H9 (cell line): ENCODE results near the gene ASB7. TPM values are rescaled to one million over a fixed set of nuclear protein-coding genes. Genes with fewer than 3 reads are reported as not detected.

Source experiments
- DNase-seq: peaks from one replicate; pipeline ENCODE4 v3.0.0-alpha.2; 2017
- H2AFZ ChIP-seq: one replicate; pipeline ENCODE4 v1.6.1; 2013; ENCODE audit warnings: mild to moderate bottlenecking, low read length, control low read depth, moderate library complexity
- H2AK5ac ChIP-seq: 2 replicates; pipeline ENCODE4 v1.6.1; 2013; ENCODE audit warnings: low read length, control low read depth, mixed read lengths; ENCODE audit not compliant: insufficient read length
- H2BK120ac ChIP-seq: one replicate; pipeline ENCODE4 v1.6.1; 2013; ENCODE audit warnings: low read depth, mild to moderate bottlenecking, low read length, control low read depth, inconsistent platforms; ENCODE audit not compliant: poor library complexity, severe bottlenecking
- H2BK12ac ChIP-seq: 2 replicates; pipeline ENCODE4 v1.6.1; 2013; ENCODE audit warnings: low read length, control low read depth, mixed read lengths, low read depth; ENCODE audit not compliant: insufficient read length
- H2BK15ac ChIP-seq: 2 replicates; pipeline ENCODE4 v1.6.1; 2013; ENCODE audit warnings: low read depth, low read length, control low read depth
- H2BK20ac ChIP-seq: one replicate; pipeline ENCODE4 v1.6.1; 2013; ENCODE audit warnings: low read depth, mild to moderate bottlenecking, low read length, control low read depth, inconsistent platforms; ENCODE audit not compliant: poor library complexity, severe bottlenecking
- H2BK5ac ChIP-seq: 2 replicates; pipeline ENCODE4 v1.6.1; 2013; ENCODE audit warnings: low read length, control low read depth, mixed read lengths; ENCODE audit not compliant: insufficient read length
- H3K14ac ChIP-seq: 2 replicates; pipeline ENCODE4 v1.6.1; 2013; ENCODE audit warnings: low read length, control low read depth; ENCODE audit not compliant: insufficient read depth
- H3K18ac ChIP-seq: 2 replicates; pipeline ENCODE4 v1.6.1; 2013; ENCODE audit warnings: low read depth, mild to moderate bottlenecking, mixed read lengths, low read length, control low read depth; ENCODE audit not compliant: insufficient read length
- H3K23ac ChIP-seq: 2 replicates; pipeline ENCODE4 v1.6.1; 2013; ENCODE audit warnings: low read length, control low read depth, mixed read lengths, low read depth; ENCODE audit not compliant: insufficient read length
- H3K23me2 ChIP-seq: 2 replicates; pipeline ENCODE4 v1.6.1; 2013; ENCODE audit warnings: low read depth, mild to moderate bottlenecking, mixed read lengths, low read length, control low read depth; ENCODE audit not compliant: insufficient read length, poor library complexity, severe bottlenecking
- H3K27ac ChIP-seq: 2 replicates; pipeline ENCODE4 v1.5.1; 2013; ENCODE audit warnings: low read length, control low read depth, mixed read lengths, low read depth; ENCODE audit not compliant: insufficient read length
- H3K27me3 ChIP-seq: 2 replicates; pipeline ENCODE4 v1.6.1; 2013; ENCODE audit warnings: low read length, control low read depth, inconsistent platforms; ENCODE audit not compliant: insufficient read depth
- H3K4ac ChIP-seq: 2 replicates; pipeline ENCODE4 v1.6.1; 2013; ENCODE audit warnings: low read depth, mild to moderate bottlenecking, control low read depth, inconsistent platforms, low read length, moderate library complexity
- H3K4me1 ChIP-seq: 2 replicates; pipeline ENCODE4 v1.6.1; 2013; ENCODE audit warnings: low read length, control low read depth, inconsistent platforms; ENCODE audit not compliant: insufficient read depth
- H3K4me2 ChIP-seq: 2 replicates; pipeline ENCODE4 v1.6.1; 2013; ENCODE audit warnings: low read length, control low read depth, mixed read lengths; ENCODE audit not compliant: insufficient read length, insufficient read depth
- H3K56ac ChIP-seq: 2 replicates; pipeline ENCODE4 v1.6.1; 2013; ENCODE audit warnings: low read depth, mild to moderate bottlenecking, mixed read lengths, low read length, control low read depth; ENCODE audit not compliant: insufficient read length
- H3K79me1 ChIP-seq: 2 replicates; pipeline ENCODE4 v1.6.1; 2013; ENCODE audit warnings: low read depth, mild to moderate bottlenecking, moderate library complexity, low read length, control low read depth, inconsistent platforms; ENCODE audit not compliant: insufficient read depth, poor library complexity, severe bottlenecking
- H3K79me2 ChIP-seq: 2 replicates; pipeline ENCODE4 v1.6.1; 2013; ENCODE audit warnings: low read length, control low read depth, inconsistent platforms; ENCODE audit not compliant: insufficient read depth
- H3K9ac ChIP-seq: 2 replicates; pipeline ENCODE4 v1.6.1; 2013; ENCODE audit warnings: low read length, control low read depth, mixed read lengths; ENCODE audit not compliant: insufficient read length; ENCODE audit errors: extremely low read depth
- H3K9me3 ChIP-seq: one replicate; pipeline ENCODE4 v1.6.1; 2013; ENCODE audit warnings: low read depth, low read length, inconsistent platforms; ENCODE audit not compliant: control insufficient read depth
- H3T11ph ChIP-seq: one replicate; pipeline ENCODE4 v1.6.1; 2013; ENCODE audit warnings: mild to moderate bottlenecking, low read length, control low read depth, inconsistent platforms
- H4K20me1 ChIP-seq: one replicate; pipeline ENCODE4 v1.6.1; 2013; ENCODE audit not compliant: control insufficient read depth, insufficient read length, insufficient read depth
- H4K5ac ChIP-seq: 2 replicates; pipeline ENCODE4 v1.6.1; 2013; ENCODE audit warnings: low read depth, mild to moderate bottlenecking, mixed read lengths, low read length, control low read depth; ENCODE audit not compliant: insufficient read length
- H4K8ac ChIP-seq: replicated peaks from 2 replicates; pipeline ENCODE4 v1.6.1; 2013; ENCODE audit warnings: low read length, control low read depth, mixed read lengths, low read depth; ENCODE audit not compliant: insufficient read length
- H4K91ac ChIP-seq: 2 replicates; pipeline ENCODE4 v1.6.1; 2013; ENCODE audit warnings: low read depth, mild to moderate bottlenecking, moderate library complexity, mixed read lengths, low read length, control low read depth; ENCODE audit not compliant: insufficient read length
- H3K27ac Mint-ChIP-seq, 3 experiments: 2 replicates in 2 of 3; 3 replicates in 1 of 3; pipeline ENCODE4 v1.8.0; 2020 to 2021; ENCODE audit warnings: mixed read lengths in 3 of 3, mild to moderate bottlenecking in 1 of 3, moderate library complexity in 1 of 3
- H3K27me3 Mint-ChIP-seq: 2 replicates; pipeline ENCODE4 v1.8.0; 2021; ENCODE audit warnings: low read depth, mild to moderate bottlenecking, moderate library complexity, mixed read lengths
- H3K36me3 Mint-ChIP-seq, 3 experiments: 2 replicates in 2 of 3; 3 replicates in 1 of 3; pipeline ENCODE4 v1.8.0; 2020 to 2021; ENCODE audit warnings: low read depth in 3 of 3, mixed read lengths in 3 of 3; ENCODE audit not compliant: insufficient read depth in 1 of 3
- H3K4me1 Mint-ChIP-seq, 2 experiments: 2 replicates each; pipeline ENCODE4 v1.8.0; 2020; ENCODE audit warnings: mixed read lengths in 2 of 2
- H3K4me3 Mint-ChIP-seq, 2 experiments: 2 replicates in 1 of 2; 3 replicates in 1 of 2; pipeline ENCODE4 v1.8.0; 2020 to 2021; ENCODE audit warnings: mild to moderate bottlenecking in 2 of 2, mixed read lengths in 2 of 2, moderate library complexity in 1 of 2
- H3K9me3 Mint-ChIP-seq, 2 experiments: 2 replicates in 1 of 2; 3 replicates in 1 of 2; pipeline ENCODE4 v1.8.0; 2020; ENCODE audit warnings: mild to moderate bottlenecking in 2 of 2, mixed read lengths in 2 of 2, moderate library complexity in 1 of 2
- WGBS: extraction: QIAGEN DNeasy Blood & Tissue Kit; methylation state at CpG from one replicate; pipeline ENCODE4 v1.1.7; 2013; ENCODE audit warnings: missing lambda C conversion rate, low lambda C conversion rate, mixed read lengths; ENCODE audit not compliant: insufficient read length; ENCODE audit errors: extremely low coverage; 5-methylcytosine and 5-hydroxymethylcytosine counted together
- total RNA-seq: library from RNA; stranded (reverse); gene quantifications from 2 replicates; pipeline ENCODE4 v1.2.1, GENCODE V29; 2021
- TF ChIP-seq, protein P1 (sequence below): fragments of 200-600 bp; sonication (generic); conservative IDR thresholded peaks from 3 replicates; pipeline ENCODE4 v1.8.0; 2021; ENCODE audit warnings: antibody characterized with exemption, mild to moderate bottlenecking

Gene ASB7
- total RNA-seq, 1 experiment from 2014 or later, result 12.8 TPM

DNA sequence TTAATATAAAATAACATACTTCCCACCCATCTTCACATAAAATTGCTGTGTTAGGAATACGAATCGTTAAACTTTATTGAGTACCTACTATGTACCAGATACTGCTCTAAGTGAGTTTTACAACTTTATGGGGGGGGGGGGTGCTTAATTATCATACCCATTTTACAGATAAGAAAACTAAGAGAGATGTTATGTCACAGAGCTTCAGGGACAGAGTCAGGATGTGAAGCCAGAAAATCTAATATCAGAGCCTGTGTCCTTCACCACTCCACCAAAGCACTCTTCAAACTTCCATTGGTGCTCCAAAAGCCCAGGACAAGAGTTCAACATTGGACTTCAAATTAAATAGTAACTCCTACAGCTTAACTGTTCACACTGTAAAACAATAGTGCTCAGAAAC is 9.0 kb upstream of the ASB7 start:
- Mint-ChIP-seq H3K4me1 (no peaks in the 10 kb centered on the region), H3K27me3 (no peaks in the 10 kb centered on the region), H3K36me3 (peaks cover 13 to 27% (median 27%) of the 10 kb centered on the region in 3 experiments), H3K4me3 (no peak overlapping the region), H3K9me3 (peaks cover 28 to 37% of the 10 kb centered on the region in 2 experiments), H3K27ac (no peak overlapping the region)
- Histone ChIP-seq H3K27ac (no peak overlapping the region), H3K14ac (no peak overlapping the region), H3K23me2 (no peaks in the 10 kb centered on the region), H4K20me1 (no peaks in the 10 kb centered on the region), H2BK15ac (no peak overlapping the region), H3K79me2 (no peaks in the 10 kb centered on the region), H3K9me3 (peaks cover 20% of the 10 kb centered on the region), H3K4me1 (no peaks in the 10 kb centered on the region), H2BK120ac (no peak overlapping the region), H3K18ac (no peak overlapping the region), H2BK12ac (no peak overlapping the region), H2BK5ac (no peak overlapping the region), H3K23ac (no peak overlapping the region), H4K5ac (no peak overlapping the region), H3K4me2 (no peak overlapping the region), H3K9ac (no peak overlapping the region), H2AFZ (no peak overlapping the region), H2BK20ac (no peak overlapping the region), H4K91ac (no peak overlapping the region), H3K56ac (no peak overlapping the region), H3K27me3 (no peaks in the 10 kb centered on the region), H2AK5ac (no peak overlapping the region), H4K8ac (no peak overlapping the region), H3K79me1 (no peaks in the 10 kb centered on the region), H3K4ac (no peak overlapping the region), H3T11ph (no peak overlapping the region)
- DNase-seq, result no peak
- no CpG with 5 or more reads among the region's 2 CpGs for WGBS
- TF ChIP-seq, protein P1, sequence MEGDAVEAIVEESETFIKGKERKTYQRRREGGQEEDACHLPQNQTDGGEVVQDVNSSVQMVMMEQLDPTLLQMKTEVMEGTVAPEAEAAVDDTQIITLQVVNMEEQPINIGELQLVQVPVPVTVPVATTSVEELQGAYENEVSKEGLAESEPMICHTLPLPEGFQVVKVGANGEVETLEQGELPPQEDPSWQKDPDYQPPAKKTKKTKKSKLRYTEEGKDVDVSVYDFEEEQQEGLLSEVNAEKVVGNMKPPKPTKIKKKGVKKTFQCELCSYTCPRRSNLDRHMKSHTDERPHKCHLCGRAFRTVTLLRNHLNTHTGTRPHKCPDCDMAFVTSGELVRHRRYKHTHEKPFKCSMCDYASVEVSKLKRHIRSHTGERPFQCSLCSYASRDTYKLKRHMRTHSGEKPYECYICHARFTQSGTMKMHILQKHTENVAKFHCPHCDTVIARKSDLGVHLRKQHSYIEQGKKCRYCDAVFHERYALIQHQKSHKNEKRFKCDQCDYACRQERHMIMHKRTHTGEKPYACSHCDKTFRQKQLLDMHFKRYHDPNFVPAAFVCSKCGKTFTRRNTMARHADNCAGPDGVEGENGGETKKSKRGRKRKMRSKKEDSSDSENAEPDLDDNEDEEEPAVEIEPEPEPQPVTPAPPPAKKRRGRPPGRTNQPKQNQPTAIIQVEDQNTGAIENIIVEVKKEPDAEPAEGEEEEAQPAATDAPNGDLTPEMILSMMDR, result no peak
